Uterus (tissue), 4 donors: Measurements from ENCODE around the gene IQSEC1. TPM values are rescaled to one million over a fixed set of nuclear protein-coding genes. Genes with fewer than 3 reads are reported as not detected.

Experiments used
- DNase-seq, 2 donors: peaks; one replicate each; pipeline ENCODE4 v3.0.0-alpha.2; 2019 to 2020
- H3K27ac ChIP-seq, 2 donors: fragments of 200-600 bp; sonication (generic); 1 replicate in 1 of 2; 2 replicates in 1 of 2; pipeline ENCODE4 v1.5.1; 2016 to 2018
- H3K27me3 ChIP-seq, 2 donors: fragments of 200-600 bp; sonication (generic); one replicate each; pipeline ENCODE4 v1.5.1; 2018 to 2019; ENCODE audit warnings: control low read depth in 1 of 2
- H3K36me3 ChIP-seq, 2 donors: fragments of 200-600 bp; sonication (generic); one replicate each; pipeline ENCODE4 v1.5.1; 2019; ENCODE audit warnings: control low read depth in 1 of 2
- H3K4me1 ChIP-seq, 2 donors: fragments of 200-600 bp; sonication (generic); one replicate each; pipeline ENCODE4 v1.5.1; 2018 to 2019; ENCODE audit warnings: control low read depth in 1 of 2
- H3K4me3 ChIP-seq, 2 donors: fragments of 200-600 bp; sonication (generic); 1 replicate in 1 of 2; 2 replicates in 1 of 2; pipeline ENCODE4 v1.5.1; 2018 to 2019; ENCODE audit warnings: mild to moderate bottlenecking in 1 of 2
- H3K9me3 ChIP-seq, 2 donors: fragments of 200-600 bp; sonication (generic); one replicate each; pipeline ENCODE4 v1.5.1; 2019; ENCODE audit warnings: control low read depth in 1 of 2
- CTCF ChIP-seq, 4 experiments: fragments of 200-600 bp in 2 of 4; fragments of 450-650 bp in 2 of 4; sonication (generic) in 2 of 4; IDR thresholded peaks; one replicate each; pipeline ENCODE4 v1.5.1; 2016 to 2019; ENCODE audit warnings: antibody characterized with exemption in 4 of 4, mild to moderate bottlenecking in 2 of 4, moderate library complexity in 1 of 4
- POLR2A ChIP-seq, 2 donors: fragments of 450-650 bp; IDR thresholded peaks; one replicate each; pipeline ENCODE4 v1.6.1; 2016; ENCODE audit warnings: antibody characterized with exemption in 2 of 2, mild to moderate bottlenecking in 1 of 2, moderate library complexity in 1 of 2
- intact Hi-C: fragments of 100-400 bp; cut with DNase I; formaldehyde crosslinking; loops from one replicate; pipeline ENCODE4 v1.15.1; 2023; ENCODE audit warnings: low total_unique reads
- total RNA-seq, 4 donors: library from RNA; depleted of rRNA in 3 of 4; stranded (reverse); fragments of >200 nt in 3 of 4; gene quantifications; one replicate each; pipeline versions ENCODE4 v1.1.0 to v1.2.4, GENCODE V29; 2014 to 2023
- donor health status: DM: yes; HTN: yes; CAD: no.

IQSEC1 gene
- total RNA-seq, 4 donors from 2014 or later = 17.9 to 61.4 (median 49.7) TPM

- Histone ChIP-seq H3K27me3 (no peaks in the 10 kb centered on the region), H3K27ac (peak overlapping the region; percentile 83 to 87), H3K9me3 (no peaks in the 10 kb centered on the region), H3K4me3 (no peak overlapping the region), H3K36me3 (no peaks in the 10 kb centered on the region), H3K4me1 (no peaks in the 10 kb centered on the region)
- TF ChIP-seq POLR2A (IDR thresholded peaks at IDR 0.05) = no peak
- intact Hi-C loops = loop anchor here (10.0 kb wide), 1 partner anchor 101 kb away; no protein-coding TSS in a partner anchor
- DNase-seq = no peak
Measured at GRCh38 chr3:12995389-12996180, 77.6 kb downstream of the IQSEC1 start.

GRCh38 chr3:12994607-12995388 is 78.4 kb downstream of the IQSEC1 start:
- Histone ChIP-seq H3K27ac (peak overlapping the region; percentile 83 to 87), H3K4me3 (peak overlapping the region; percentile 79 to 83), H3K36me3 (no peaks in the 10 kb centered on the region), H3K4me1 (no peaks in the 10 kb centered on the region), H3K9me3 (no peaks in the 10 kb centered on the region), H3K27me3 (no peaks in the 10 kb centered on the region)
- TF ChIP-seq POLR2A (IDR thresholded peaks at IDR 0.05) (peak; percentile 42 to 69), CTCF (IDR thresholded peaks at IDR 0.05) (peak; percentile 88 to 98 (median 96))
- DNase-seq = peak; percentile 85 to 91
- intact Hi-C loops = loop anchor here (10.0 kb wide), 1 partner anchor 100 kb away; no protein-coding TSS in a partner anchor

- no peaks in the 10 kb centered on the region for H3K4me1 ChIP-seq
- no peaks in the 10 kb centered on the region for H3K36me3 ChIP-seq
- H3K9me3 ChIP-seq = no peaks in the 10 kb centered on the region
- TF ChIP-seq POLR2A (IDR thresholded peaks at IDR 0.05) = peak in 1 of 2 donors; percentile 8
- TF ChIP-seq CTCF (IDR thresholded peaks at IDR 0.05) = no peak
- H3K27me3 ChIP-seq = no peaks in the 10 kb centered on the region
- H3K27ac ChIP-seq = peak overlapping the region; percentile 83 to 87
- intact Hi-C loops = loop anchor here (10.0 kb wide), 1 partner anchor 99 kb away; no protein-coding TSS in a partner anchor
- H3K4me3 ChIP-seq = peak overlapping the region; percentile 79 to 83
- peak; percentile 46 to 61 for DNase-seq
Measured at GRCh38 chr3:12994357-12994606, 78.9 kb downstream of the IQSEC1 start.

- TF ChIP-seq POLR2A (IDR thresholded peaks at IDR 0.05) (peak in 1 of 2 donors; percentile 12), CTCF (IDR thresholded peaks at IDR 0.05) (no peak)
- Histone ChIP-seq H3K4me1 (no peaks in the 10 kb centered on the region), H3K9me3 (no peaks in the 10 kb centered on the region), H3K36me3 (no peaks in the 10 kb centered on the region), H3K27me3 (no peaks in the 10 kb centered on the region), H3K27ac (peak overlapping the region; percentile 83 to 87), H3K4me3 (peak overlapping the region; percentile 79 to 83)
- intact Hi-C loops = loop anchor here (10.0 kb wide), 1 partner anchor 99 kb away; no protein-coding TSS in a partner anchor
- peak in 1 of 2 donors; percentile 39 for DNase-seq
Measured at GRCh38 chr3:12993517-12994356, 79.5 kb downstream of the IQSEC1 start.
